HG02840 (cell line): ENCODE results near the gene CUEDC2.
"Not testable (repeated sequence)": the region's sequence is repeated elsewhere in the genome, so short reads cannot be mapped to it uniquely, and the experiment has no call there.

Experiments
- ATAC-seq: cut with Tn5 transposase; IDR thresholded peaks from one replicate; pipeline ENCODE4 v1.9.1; 2021; ENCODE audit warnings: mild to moderate bottlenecking, moderate library complexity, moderate number of reproducible peaks; ENCODE audit not compliant: unreplicated experiment, low FRiP score

CUEDC2 gene

GRCh38 chr10:102455893-102456471 lies 23.6 kb upstream of the CUEDC2 start:
- no peak for ATAC-seq

GRCh38 chr10:102454662-102455487 lies 22.5 kb upstream of the CUEDC2 start:
- not testable (repeated sequence) for ATAC-seq

GRCh38 chr10:102453502-102453901 lies 21.1 kb upstream of the CUEDC2 start:
- no peak for ATAC-seq

- ATAC-seq, result no peak
Measured at GRCh38 chr10:102452672-102453340, 20.4 kb upstream of the CUEDC2 start.

- ATAC-seq, result no peak
Measured at GRCh38 chr10:102451105-102451969, 19.0 kb upstream of the CUEDC2 start, which contains the start of gene C10orf95. C10orf95 (minus strand) TSS chr10:102451543; CDS start chr10:102451093, 450 bp downstream.

- ATAC-seq, result peak; percentile 67
Measured at GRCh38 chr10:102450374-102451104, 18.2 kb upstream of the CUEDC2 start.

- peak; percentile 9 for ATAC-seq
Measured at GRCh38 chr10:102450124-102450373, 17.7 kb upstream of the CUEDC2 start.

- ATAC-seq, result peak; percentile 45
Measured at GRCh38 chr10:102449321-102450123, 17.1 kb upstream of the CUEDC2 start.

- ATAC-seq, result no peak
Measured at GRCh38 chr10:102444851-102445250, 12.5 kb upstream of the CUEDC2 start.

- ATAC-seq, result no peak
Measured at GRCh38 chr10:102438374-102438773, 6.0 kb upstream of the CUEDC2 start.

- no peak for ATAC-seq
Measured at GRCh38 chr10:102437515-102437914, 5.1 kb upstream of the CUEDC2 start.

- no peak for ATAC-seq
Measured at GRCh38 chr10:102436312-102436711, 3.9 kb upstream of the CUEDC2 start.

GRCh38 chr10:102435529-102436233 lies 3.3 kb upstream of the CUEDC2 start:
- no peak for ATAC-seq

- ATAC-seq, result no peak
Measured at GRCh38 chr10:102435133-102435497, 2.7 kb upstream of the CUEDC2 start.

- no peak for ATAC-seq
Measured at GRCh38 chr10:102434394-102435132, 2.2 kb upstream of the CUEDC2 start.

GRCh38 chr10:102433619-102434046 lies 1.3 kb upstream of the CUEDC2 start:
- ATAC-seq, result no peak

GRCh38 chr10:102431452-102432124 lies 786 bp downstream of the CUEDC2 start:
- no peak for ATAC-seq
